GM12872 (cell line): ENCODE data around the gene CHST8.

Experiments used
- CTCF ChIP-seq: IDR thresholded peaks from 3 replicates; pipeline ENCODE4 v1.5.1; 2011; ENCODE audit warnings: low read depth, mild to moderate bottlenecking, low read length, moderate library complexity; ENCODE audit not compliant: insufficient read depth

CHST8 gene

GRCh38 chr19:33746159-33746558 lies 124.4 kb downstream of the CHST8 start:
- no peak for TF ChIP-seq CTCF

- TF ChIP-seq CTCF: no peak
These were observed 125.5 kb downstream of the CHST8 start for GRCh38 chr19:33747273-33747672.

GRCh38 chr19:33748231-33748630 lies 126.5 kb downstream of the CHST8 start:
- no peak for TF ChIP-seq CTCF

GRCh38 chr19:33749016-33749415 lies 127.3 kb downstream of the CHST8 start:
- TF ChIP-seq CTCF: no peak

GRCh38 chr19:33749619-33750175 lies 127.9 kb downstream of the CHST8 start:
- no peak for TF ChIP-seq CTCF

- TF ChIP-seq CTCF: no peak
These were observed 129.1 kb downstream of the CHST8 start for GRCh38 chr19:33750587-33751435.

GRCh38 chr19:33751436-33751770 lies 129.7 kb downstream of the CHST8 start:
- TF ChIP-seq CTCF: no peak
